Suppressor macrophage treated with lipopolysaccharide for 1 hour (primary cell): ENCODE results near the gene VPS50.
"Not testable (repeated sequence)": the region's sequence is repeated elsewhere in the genome, so short reads cannot be mapped to it uniquely, and the experiment has no call there.

Source experiments
- DNase-seq, 3 donors: peaks; one replicate each; pipeline ENCODE4 v3.0.0-alpha.2; 2020 to 2022

Gene VPS50

GRCh38 chr7:93332172-93332571, 100.0 kb downstream of the VPS50 start:
- no peak for DNase-seq

- no peak for DNase-seq
These were observed 104.9 kb downstream of the VPS50 start for GRCh38 chr7:93337052-93337451.

- not testable (repeated sequence) for DNase-seq
These were observed 110.0 kb downstream of the VPS50 start for GRCh38 chr7:93342178-93342577.

- DNase-seq = no peak
These were observed 118.2 kb downstream of the VPS50 start for GRCh38 chr7:93350338-93350737.

- no peak for DNase-seq
These were observed 120.7 kb downstream of the VPS50 start for GRCh38 chr7:93352881-93353280.

- DNase-seq = no peak
These were observed 122.6 kb downstream of the VPS50 start for GRCh38 chr7:93354815-93355214.

- no peak for DNase-seq
These were observed 127.5 kb downstream of the VPS50 start for GRCh38 chr7:93359520-93360198.

- no peak for DNase-seq
These were observed 129.7 kb downstream of the VPS50 start for GRCh38 chr7:93361853-93362252.

GRCh38 chr7:93364806-93365205, 132.6 kb downstream of the VPS50 start:
- no peak for DNase-seq

- no peak for DNase-seq
These were observed 133.2 kb downstream of the VPS50 start for GRCh38 chr7:93365341-93365740.

- no peak for DNase-seq
These were observed 134.7 kb downstream of the VPS50 start for GRCh38 chr7:93366816-93367215.

- DNase-seq = no peak
These were observed 135.1 kb downstream of the VPS50 start for GRCh38 chr7:93367254-93367653.

GRCh38 chr7:93370937-93371336, 138.8 kb downstream of the VPS50 start:
- DNase-seq = not testable (repeated sequence)

GRCh38 chr7:93373537-93373936, 141.4 kb downstream of the VPS50 start:
- DNase-seq = no peak

GRCh38 chr7:93374345-93374940, 142.3 kb downstream of the VPS50 start:
- DNase-seq = peak; percentile 17 to 42 (median 40)

- no peak for DNase-seq
These were observed 143.4 kb downstream of the VPS50 start for GRCh38 chr7:93375603-93376002.

GRCh38 chr7:93378131-93378760, 146.1 kb downstream of the VPS50 start:
- no peak for DNase-seq

GRCh38 chr7:93382362-93382761, 150.2 kb downstream of the VPS50 start:
- no peak for DNase-seq

- DNase-seq = no peak
These were observed 158.5 kb downstream of the VPS50 start for GRCh38 chr7:93390660-93391059.

GRCh38 chr7:93392984-93393383, 160.8 kb downstream of the VPS50 start:
- no peak for DNase-seq

GRCh38 chr7:93399642-93400041, 167.5 kb downstream of the VPS50 start:
- DNase-seq = no peak

- DNase-seq = no peak
These were observed 170.8 kb downstream of the VPS50 start for GRCh38 chr7:93402944-93403343.

- no peak for DNase-seq
These were observed 175.1 kb downstream of the VPS50 start for GRCh38 chr7:93407239-93407638.

- DNase-seq = no peak
These were observed 177.2 kb downstream of the VPS50 start for GRCh38 chr7:93409324-93409723.
